NCI-H2196 treated with DMSO at 0.1 percent for 48 hours (cell line): ENCODE results near the gene ART3.
A peak's percentile ranks its signal among the peaks of the same experiment; 100 is the strongest.

Experiments used
- DNase-seq: peaks from one replicate; lab custom pipeline; 2025; ENCODE audit not compliant: unreplicated experiment; lab: John Stamatoyannopoulos, UW

ART3 gene

DNA sequence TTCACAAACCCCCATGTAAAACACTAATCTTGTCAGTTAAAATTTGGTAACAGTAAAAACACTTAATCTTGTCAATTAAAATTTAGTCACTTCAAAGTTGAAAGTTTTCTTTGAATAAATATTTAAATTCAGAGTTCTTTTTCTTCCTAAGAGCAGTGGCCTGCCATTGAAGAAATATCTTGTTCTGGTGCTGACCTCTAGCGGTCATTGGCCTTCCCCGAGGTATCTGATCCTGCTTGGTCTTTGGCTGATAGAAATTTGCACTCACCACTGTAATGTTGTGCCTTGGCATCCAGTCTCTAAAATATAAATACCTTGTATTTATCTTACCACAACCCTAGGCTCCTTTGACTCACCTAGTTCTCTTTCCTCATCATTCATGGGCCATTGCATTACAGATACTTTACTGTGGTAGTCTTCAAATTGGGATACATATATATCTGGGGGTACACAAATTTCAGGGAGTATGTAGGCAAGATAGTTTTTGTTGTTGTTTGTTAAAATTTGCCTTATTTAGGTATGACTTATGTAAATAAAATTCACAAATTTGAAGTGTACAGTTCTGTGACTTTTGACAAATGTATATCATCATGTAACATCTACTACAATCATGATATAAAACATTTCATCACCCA is 6.7 kb upstream of the ART3 start:
- peak; percentile 0 for DNase-seq

DNA sequence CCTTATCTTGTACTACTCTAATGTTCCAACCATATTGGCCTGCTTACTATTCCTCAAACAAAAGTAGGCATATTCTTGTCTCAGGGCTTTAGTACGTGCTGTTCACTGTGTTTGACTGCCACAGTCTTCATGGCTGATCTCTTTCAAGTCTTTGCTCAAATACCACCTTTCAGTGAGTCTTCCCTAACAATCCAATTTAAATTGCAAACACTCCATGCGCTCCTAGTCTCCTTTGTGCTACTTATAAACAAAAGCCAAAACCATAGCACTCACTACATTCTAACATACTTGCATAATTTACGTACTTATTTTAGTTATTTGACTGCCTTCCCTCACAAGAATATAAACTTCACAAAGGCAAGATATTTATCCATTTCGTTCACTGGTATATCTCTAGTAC is 1.7 kb upstream of the ART3 start:
- DNase-seq, result no peak

DNA sequence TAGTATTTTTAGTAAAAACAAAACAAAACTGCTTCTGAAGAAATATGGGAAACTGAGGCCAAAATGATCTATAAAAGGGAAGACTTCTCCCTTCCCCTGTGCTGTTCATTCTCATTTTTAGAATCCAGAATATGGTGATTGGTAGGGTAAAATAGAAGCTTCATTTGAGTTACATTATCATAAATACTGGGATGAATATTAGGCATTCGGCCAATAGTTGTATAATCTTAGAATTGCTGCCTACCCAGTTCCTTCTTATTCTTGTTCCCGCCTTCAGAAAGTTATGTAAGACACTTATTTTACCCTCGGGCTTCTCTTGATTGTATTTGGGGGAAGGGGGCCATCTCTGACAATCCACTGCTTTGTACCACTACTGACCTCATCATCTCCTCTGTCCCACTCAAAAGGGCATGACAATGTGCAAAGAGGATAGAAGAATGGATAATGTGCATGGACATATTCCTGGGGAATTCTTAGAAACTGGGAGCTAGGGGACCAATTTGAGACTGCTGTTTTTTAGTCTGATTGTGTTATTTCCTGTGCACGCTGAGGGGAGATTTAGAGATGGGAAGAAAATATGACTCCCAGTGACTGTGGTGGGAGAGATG is 588 bp downstream of the ART3 start:
- DNase-seq, result no peak

DNA sequence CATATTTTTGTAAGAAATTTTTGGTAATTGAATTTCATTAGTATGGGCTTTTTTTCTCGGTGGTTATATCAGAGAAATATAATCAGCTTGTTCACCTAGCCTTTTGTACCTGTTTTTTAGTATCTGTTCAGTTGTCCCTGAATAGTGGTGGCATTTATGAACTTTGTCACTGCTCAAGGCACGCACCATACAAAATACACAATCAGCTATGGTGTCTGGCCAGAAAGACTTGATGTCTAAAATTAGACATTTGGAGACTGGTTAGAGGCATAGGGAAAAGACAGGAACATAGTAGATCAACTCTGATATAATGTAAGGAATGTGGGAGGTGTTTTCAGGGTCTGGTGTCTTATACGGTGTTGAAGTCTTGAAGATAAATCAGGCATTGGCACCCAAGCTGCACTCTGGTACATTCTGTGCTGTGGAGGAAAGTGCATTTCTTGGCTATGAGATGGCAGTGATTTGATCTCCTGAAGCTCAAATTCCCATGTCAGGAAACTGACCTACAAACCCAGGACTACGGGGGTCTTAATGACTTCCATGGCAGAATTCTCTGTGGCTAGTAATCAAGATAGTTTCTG is 3.6 kb downstream of the ART3 start:
- DNase-seq, result no peak

DNA sequence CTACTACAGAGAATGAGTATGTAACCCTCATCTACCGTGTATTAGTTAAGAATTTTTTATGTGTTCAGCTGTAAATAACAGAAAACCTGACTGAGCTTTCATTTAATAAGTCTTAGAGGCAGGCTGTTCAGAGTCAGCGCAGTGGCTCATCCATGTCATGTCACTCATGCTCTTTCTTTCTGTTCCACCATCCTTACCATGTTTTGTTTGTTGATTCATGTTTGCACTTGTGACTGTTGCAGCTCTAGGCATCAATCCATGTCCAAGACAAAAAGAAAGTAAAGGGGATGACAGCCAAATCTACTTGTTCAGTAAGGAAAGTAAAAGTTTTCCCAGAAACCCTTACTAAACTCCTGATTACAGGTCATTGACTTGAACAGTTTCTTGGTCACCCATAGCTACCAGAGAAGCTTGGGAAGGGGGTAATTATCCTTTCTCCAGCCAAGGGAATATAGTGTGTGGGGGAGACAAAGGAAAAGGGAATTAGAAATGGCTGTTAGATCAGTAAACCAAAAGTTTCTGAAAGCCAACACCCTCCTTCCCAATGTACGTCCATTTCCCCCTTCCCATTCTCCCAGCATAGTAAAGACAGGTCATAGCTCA is 9.0 kb downstream of the ART3 start:
- DNase-seq, result no peak

DNA sequence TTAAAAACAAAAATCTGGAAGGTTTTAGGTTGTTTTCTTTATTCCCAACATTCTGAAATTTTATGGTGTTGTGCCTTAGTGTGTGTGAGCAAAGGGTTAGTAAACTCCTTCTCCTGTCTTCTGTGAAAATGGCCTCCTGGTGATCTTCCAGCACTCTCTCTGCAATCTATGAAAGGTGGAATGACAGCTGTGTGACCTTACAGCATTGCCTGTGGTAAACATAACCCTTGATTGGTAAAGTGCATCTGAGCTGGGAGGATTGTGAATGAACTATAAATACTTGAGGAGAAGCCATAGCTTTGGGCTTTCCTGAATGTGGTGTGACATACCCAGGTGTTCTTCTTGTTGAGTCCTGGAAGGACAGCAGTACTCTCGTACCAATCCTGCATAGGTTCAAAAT is 10.0 kb downstream of the ART3 start:
- DNase-seq, result no peak

DNA sequence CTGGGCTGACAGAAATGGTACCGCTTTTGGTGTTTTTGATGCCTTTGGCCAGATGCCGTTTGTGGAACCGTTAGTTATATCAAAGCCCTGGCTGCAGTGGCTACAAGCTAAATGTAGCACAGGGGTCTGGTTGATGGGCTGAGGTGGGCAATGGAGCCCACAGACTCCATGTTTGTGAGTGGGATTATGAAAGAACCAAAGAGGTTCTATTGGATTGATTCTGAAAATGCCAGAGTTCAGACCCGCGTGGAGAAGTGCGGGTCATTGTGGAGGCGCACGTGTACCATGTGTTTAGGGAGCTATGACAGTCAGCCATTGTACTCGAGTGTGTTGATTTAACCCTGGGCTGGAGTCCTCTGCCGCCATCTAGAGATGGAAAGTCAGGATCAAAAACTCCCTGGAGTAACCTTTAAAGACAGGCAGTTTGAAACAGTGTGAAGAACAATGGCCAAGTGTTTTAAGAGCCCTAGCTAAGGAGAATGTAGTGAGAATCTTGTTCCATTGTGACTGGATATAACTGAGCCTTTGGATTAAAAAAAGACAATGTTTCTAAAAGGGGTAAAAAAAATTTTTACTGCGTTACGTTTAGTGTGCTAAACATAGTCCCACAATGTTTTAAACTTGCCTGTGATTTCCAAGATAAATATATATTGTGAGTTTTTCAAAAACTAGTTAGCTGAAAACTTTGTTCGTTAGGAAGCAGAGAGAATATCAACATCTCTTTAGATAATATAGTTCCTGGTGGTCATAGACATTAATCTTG is 12.7 kb downstream of the ART3 start:
- no peak for DNase-seq

DNA sequence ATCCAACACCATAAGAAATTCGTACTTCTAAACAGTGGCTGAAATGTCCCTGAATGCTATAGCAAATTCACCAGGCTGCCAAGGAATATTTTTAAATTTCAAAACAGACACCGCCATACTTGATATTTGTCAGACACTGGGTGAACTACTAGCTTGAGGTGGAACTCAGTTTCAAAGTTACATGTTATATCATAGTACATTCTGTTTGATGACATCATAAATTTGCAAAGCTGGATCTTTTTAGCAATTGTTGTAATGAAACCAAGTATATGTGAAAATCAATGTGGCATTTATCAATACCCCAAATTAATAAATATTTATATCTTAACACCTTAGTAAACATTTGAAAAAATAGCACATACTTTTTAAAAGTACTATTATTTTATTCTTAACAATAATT is 14.2 kb downstream of the ART3 start:
- DNase-seq, result no peak

DNA sequence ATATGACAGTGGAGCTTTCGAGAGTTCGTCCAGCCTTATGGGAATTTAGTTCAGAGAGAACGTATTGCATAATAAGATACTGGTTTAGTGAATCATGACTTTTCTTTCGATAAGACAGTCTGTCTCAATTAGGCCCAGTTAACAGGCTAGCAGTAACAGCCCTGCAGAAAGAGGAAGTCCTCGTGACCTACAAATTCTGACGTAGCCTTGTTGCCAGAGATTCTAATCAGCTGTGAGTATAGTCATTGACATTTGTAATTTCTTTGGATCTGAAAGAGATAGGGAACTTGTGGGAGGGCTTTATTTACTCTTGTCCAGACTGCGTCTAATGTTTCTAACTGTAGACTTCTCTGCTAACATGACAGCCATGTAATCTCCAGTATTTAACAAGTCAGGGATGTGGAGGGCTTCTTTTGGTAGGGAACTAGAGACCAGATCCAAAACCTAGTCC is 15.8 kb downstream of the ART3 start:
- no peak for DNase-seq

DNA sequence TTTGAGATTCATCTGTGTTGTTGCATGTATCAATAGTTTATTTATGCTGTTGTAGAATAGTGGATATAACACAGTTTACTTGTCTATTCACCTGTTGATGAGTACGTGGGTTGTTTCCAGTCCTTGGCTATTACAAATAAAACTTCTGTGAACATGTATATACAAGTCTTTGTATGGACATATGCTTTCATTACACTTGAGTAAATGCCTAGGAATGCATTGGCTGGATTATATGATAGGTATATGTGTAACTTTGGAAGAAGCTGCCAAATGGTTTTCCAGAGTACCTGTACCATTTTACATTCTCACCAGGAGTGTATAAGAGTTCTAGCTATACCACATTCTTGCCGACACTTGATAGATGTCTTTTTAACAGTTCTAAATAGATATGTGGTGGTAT is 16.5 kb downstream of the ART3 start:
- DNase-seq, result no peak

DNA sequence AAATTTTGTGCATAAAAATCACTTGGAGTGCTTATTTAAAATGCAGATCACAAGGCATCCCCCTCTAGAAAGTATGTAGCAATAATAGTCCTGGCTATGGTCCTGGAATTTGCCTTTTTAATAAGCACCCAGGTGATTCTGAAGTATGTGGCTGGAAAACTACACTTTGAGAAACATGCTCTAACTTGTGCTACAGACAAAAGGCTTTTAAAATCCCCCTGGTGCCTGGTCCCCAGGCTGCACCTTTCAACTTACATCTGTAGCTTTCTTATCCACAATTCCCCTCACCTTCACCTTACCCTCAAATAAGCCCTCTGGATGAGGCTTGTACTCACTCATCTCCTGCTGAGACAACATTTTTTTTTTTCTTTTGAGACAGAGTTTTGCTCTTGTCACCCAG is 21.1 kb downstream of the ART3 start:
- no peak for DNase-seq

DNA sequence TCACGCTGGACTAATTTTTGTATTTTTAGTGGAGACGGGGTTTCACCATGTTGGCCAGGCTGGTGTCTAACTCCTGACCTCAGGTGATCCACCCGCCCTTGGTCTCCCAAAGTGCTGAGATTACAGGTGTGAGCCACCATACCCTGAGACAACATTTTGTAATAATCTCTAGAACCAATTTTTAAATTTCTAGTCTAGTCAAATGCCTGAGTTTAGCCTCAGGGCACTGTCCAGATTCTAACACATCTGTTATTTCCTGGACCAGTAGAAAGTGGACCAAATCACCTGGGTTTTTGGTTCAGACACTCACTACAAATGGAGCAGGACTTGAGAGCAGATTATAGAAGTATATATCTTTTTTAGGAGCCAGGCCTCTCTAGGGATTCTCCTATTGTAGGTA is 21.6 kb downstream of the ART3 start:
- no peak for DNase-seq

DNA sequence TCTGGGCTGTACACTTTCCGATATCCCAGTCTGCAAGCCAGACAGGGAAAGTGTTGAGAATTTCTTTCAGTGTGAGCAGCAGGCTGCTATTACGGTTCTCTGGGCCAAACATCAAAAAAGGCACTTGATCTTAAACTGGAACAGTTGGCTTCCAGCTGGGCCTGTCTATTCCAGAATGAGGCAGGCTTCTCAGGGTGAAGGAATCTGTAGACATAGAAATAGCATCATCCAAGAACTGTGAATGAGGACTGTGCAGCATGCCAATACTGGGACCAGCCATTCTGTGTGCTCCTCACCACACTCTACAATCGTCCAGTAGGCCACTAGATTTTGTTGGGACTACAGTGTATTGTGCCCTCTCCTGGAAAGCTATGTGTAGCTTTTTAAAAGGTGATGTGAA is 31.1 kb downstream of the ART3 start:
- no peak for DNase-seq

DNA sequence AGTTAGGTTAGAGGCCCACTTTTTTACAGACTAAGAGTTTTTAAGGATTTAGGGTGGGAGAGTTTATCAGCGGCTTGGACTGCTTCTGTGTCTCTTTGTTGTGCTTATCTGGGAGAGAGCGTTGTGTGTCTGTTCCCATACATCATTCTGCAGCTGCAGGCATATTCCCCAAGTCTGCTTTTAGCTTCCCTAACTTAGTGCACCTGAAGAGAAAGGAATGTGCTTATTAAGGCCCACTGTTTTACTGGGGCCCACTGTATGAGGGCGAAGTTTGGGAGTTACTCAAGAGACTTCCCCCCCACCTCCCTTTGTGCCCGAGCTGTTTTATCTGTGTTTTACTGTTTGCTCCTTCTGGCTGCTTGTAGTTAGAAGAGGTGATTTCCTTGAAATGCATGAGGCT is 31.9 kb downstream of the ART3 start:
- no peak for DNase-seq

DNA sequence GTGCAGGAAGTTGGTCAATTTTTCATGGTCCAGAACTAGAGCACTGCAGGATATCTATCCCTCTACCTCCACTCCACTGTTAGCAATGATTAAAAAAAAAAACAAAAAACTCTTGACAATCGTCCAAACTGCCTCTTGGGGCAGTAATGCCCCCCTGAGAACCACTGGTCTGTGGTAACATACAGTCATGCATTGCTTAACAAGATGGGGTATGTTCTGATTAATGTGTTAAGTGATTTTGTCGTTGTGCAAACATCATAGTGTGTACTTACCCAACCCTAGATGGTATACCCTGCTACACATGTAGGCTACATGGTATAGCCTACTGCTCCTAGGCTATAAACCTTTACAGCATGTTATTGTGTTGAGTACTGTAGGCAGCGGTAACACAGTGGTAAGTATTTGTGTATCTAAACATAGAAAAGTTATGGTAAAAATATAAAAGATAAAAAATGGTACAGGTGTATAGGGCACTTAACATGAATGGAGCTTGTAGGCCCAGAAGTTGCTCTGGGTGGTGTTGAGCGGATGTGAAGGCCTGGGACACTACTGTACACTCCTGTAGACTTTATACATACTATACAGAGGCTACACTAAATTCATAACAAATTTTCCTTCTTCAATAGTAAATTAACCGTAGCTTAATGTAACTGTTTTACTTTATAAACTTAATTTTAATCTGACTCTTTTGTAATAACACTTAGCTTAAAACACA is 34.1 kb downstream of the ART3 start:
- no peak for DNase-seq

DNA sequence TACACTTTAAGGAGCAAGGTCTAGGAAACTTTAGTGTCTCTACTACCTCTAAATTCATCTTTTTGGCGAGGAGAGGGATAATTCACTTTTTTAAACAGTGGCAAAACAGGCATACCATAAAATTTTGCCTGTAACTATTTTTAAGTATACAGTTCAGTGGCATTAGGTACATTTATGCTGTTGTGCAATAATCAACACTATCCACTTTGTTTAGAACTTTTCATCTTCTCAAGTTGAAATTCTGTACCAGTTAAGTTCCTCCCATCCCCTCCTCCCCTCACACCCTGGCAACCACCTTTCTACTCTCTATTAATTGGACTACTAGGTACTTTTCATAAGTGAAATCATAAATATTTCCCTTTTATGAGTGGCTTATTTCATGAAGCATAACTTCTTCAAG is 42.3 kb downstream of the ART3 start:
- no peak for DNase-seq

DNA sequence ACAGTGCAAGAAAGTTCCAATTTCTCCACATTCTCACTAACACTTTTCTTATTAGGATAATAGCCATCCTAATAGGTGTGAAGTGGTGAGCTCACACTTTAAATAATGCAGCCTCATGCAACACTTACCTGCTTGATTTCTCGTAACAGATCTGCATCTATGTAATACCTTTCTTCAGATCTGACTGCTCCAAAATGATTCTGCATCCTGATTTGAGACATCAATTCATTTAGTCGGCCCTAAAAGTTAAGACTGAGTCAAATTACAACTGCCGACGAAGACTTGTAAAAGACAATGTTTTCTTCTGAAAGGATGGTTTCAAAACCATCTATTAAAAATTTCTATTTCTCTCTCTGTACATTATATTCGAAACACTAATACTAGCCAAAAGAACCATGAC is 43.0 kb downstream of the ART3 start:
- DNase-seq, result no peak

DNA sequence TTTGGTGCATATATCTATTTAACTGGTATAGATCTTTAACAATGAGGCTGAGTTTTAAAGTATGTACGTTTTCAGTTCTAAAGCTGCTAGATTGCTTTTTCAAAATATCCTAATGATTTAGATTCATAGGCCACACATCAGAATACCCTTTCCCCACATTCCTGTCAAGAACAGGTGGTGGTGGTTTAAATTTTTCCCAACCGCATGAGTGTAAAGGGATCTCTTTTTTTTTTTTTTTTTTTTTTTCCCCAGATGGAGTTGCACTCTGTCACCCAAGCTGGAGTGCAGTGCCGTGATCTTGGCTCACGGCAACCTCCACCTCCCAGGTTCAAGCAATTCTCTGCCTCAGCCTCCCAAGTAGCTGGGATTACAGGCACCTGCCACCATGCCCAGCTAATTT is 45.7 kb downstream of the ART3 start:
- DNase-seq, result no peak

DNA sequence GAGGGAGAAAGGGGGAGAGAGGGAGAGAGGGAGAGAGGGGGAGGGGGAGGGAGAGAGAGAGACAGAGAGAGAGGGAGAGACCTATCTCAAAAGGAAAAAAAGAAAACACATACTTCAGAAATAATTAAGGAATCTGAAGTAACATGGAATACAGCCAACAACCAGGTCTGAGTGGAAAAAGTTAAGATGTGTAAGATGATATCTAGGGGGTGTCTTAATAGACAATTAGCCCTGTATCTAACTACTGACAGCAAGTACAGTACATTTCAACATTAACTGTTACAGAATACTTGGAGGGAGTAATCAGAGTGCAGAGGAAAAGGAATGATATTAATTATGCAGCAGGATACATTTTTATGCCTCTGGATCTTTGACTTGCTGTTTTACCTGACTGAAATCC is 51.3 kb downstream of the ART3 start:
- no peak for DNase-seq

DNA sequence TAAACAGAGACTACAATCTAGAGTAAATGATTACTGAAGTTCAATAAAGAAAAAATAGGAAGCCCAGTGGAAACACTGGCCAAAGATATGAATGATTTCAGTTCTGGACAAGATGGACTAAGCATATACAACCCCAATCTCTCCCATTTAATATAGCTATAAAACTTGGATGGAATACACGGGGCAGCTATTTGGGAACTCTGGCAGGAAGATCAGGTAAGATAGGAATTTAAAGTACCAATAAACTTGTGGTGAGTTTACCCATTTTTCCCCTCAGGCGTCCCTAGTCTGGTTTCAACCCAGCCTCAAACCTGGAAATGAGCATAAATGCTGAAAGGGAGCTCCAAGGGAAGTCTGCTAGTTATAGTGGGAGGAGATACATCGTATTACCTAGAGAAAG is 53.2 kb downstream of the ART3 start:
- DNase-seq, result no peak

DNA sequence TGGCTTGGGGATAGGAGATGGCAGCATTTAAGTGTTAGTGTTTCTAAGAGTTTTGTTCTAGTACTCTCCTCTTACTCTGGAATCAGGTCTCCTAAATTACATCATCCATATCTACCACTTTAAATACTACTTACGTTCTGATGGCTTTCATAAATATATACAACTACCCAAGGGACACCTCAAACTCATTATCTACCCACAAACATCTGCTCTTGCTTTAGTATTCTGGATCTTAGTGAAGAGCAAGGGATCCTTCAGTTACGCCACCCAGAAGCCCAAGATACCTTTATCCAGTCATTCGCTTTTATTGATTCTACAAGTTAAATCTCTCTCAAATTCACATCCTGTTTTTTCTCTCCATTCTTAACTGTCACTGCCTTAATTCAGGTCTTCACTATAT is 66.7 kb downstream of the ART3 start:
- DNase-seq, result no peak
